Hepatocyte (in vitro differentiated cells): Measurements from ENCODE around the gene RERGL. TPM values are rescaled to one million over a fixed set of nuclear protein-coding genes. Genes with fewer than 3 reads are reported as not detected.
"Not testable (repeated sequence)": the region's sequence is repeated elsewhere in the genome, so short reads cannot be mapped to it uniquely, and the experiment has no call there.

Source experiments
- DNase-seq: peaks from one replicate; pipeline ENCODE4 v3.0.0-alpha.2; 2016; ENCODE audit warnings: low spot score
- H2AFZ ChIP-seq: fragments of 200-600 bp; sonication (generic); 2 replicates; pipeline ENCODE4 v1.6.0; 2016; ENCODE audit warnings: antibody characterized with exemption, mild to moderate bottlenecking
- H3K27ac ChIP-seq: fragments of 200-600 bp; sonication (generic); 2 replicates; pipeline ENCODE4 v1.5.1; 2016; ENCODE audit warnings: mild to moderate bottlenecking
- H3K27me3 ChIP-seq: fragments of 200-600 bp; sonication (generic); 2 replicates; pipeline ENCODE4 v1.6.1; 2016
- H3K36me3 ChIP-seq: fragments of 200-600 bp; sonication (generic); replicated peaks from 2 replicates; pipeline ENCODE4 v1.5.1; 2016; ENCODE audit warnings: low read depth; ENCODE audit not compliant: insufficient read depth
- H3K4me1 ChIP-seq: fragments of 200-600 bp; sonication (generic); 2 replicates; pipeline ENCODE4 v1.5.1; 2016; ENCODE audit warnings: mild to moderate bottlenecking, moderate library complexity; ENCODE audit not compliant: insufficient read depth
- H3K4me2 ChIP-seq: fragments of 200-600 bp; sonication (generic); 2 replicates; pipeline ENCODE4 v1.6.0; 2016
- H3K4me3 ChIP-seq: fragments of 200-600 bp; sonication (generic); 2 replicates; pipeline ENCODE4 v1.5.1; 2016; ENCODE audit warnings: mild to moderate bottlenecking
- H3K79me2 ChIP-seq: fragments of 200-600 bp; sonication (generic); 2 replicates; pipeline ENCODE4 v1.6.0; 2017; ENCODE audit warnings: mild to moderate bottlenecking
- H3K9me2 ChIP-seq: fragments of 200-600 bp; sonication (generic); replicated peaks from 2 replicates; pipeline ENCODE4 v1.6.0; 2017; ENCODE audit warnings: mild to moderate bottlenecking; ENCODE audit not compliant: insufficient read depth
- H3K9me3 ChIP-seq: fragments of 200-600 bp; sonication (generic); 2 replicates; pipeline ENCODE4 v1.5.1; 2016; ENCODE audit warnings: low read depth, mild to moderate bottlenecking
- H4K20me1 ChIP-seq: fragments of 200-600 bp; sonication (generic); 2 replicates; pipeline ENCODE4 v1.6.0; 2016; ENCODE audit warnings: mild to moderate bottlenecking; ENCODE audit not compliant: insufficient read depth, poor library complexity, severe bottlenecking
- CTCF ChIP-seq: fragments of 200-600 bp; sonication (generic); IDR thresholded peaks from 2 replicates; pipeline ENCODE4 v1.5.1; 2016; ENCODE audit warnings: antibody characterized with exemption, mild to moderate bottlenecking; ENCODE audit not compliant: poor library complexity
- EZH2 ChIP-seq: fragments of 200-600 bp; sonication (generic); IDR thresholded peaks from 2 replicates; pipeline ENCODE4 v1.6.1; 2016; ENCODE audit warnings: antibody characterized with exemption, mild to moderate bottlenecking, borderline replicate concordance
- EZH2phosphoT487 ChIP-seq: fragments of 200-600 bp; sonication (generic); IDR thresholded peaks from one replicate; pipeline ENCODE4 v1.6.1; 2018; ENCODE audit warnings: antibody characterized with exemption, mild to moderate bottlenecking, low read depth, moderate library complexity; ENCODE audit not compliant: unreplicated experiment, severe bottlenecking
- WGBS: methylation state at CpG from one replicate; pipeline ENCODE4 v1.1.6; 2016; ENCODE audit warnings: low lambda C conversion rate; ENCODE audit errors: missing lambda C conversion rate; 5-methylcytosine and 5-hydroxymethylcytosine counted together
- polyA plus RNA-seq: library from polyadenylated mRNA; unstranded; fragments of >200 nt; fragmentation: Nextera tagmentation; extraction: Ambion mirVana; gene quantifications from 2 replicates; pipeline ENCODE4 v1.2.1, GENCODE V29; 2016
- total RNA-seq: library from RNA; depleted of rRNA; stranded (reverse); fragments of >200 nt; gene quantifications from 2 replicates; pipeline ENCODE4 v1.2.3, GENCODE V29; 2014

Gene RERGL
- total and polyA plus RNA-seq, 2 experiments from 2014 or later = 0.70 TPM; not detected in 1

GRCh38 chr12:18071336-18071735 lies 18.7 kb downstream of the RERGL start:
- WGBS = 73% methylated on average over 4 of the region's 4 CpGs
- Histone ChIP-seq H3K36me3 (no peaks in the 10 kb centered on the region), H3K4me2 (no peak overlapping the region), H2AFZ (no peak overlapping the region), H3K9me2 (no peaks in the 10 kb centered on the region), H3K4me1 (no peaks in the 10 kb centered on the region), H3K27me3 (no peaks in the 10 kb centered on the region), H3K27ac (no peak overlapping the region), H3K9me3 (no peaks in the 10 kb centered on the region), H3K79me2 (no peaks in the 10 kb centered on the region), H3K4me3 (no peak overlapping the region), H4K20me1 (no peaks in the 10 kb centered on the region)
- no peak for DNase-seq
- TF ChIP-seq EZH2phosphoT487 (no peak), EZH2 (no peak), CTCF (no peak)

- no peak for DNase-seq
- Histone ChIP-seq H3K9me2 (no peaks in the 10 kb centered on the region), H3K36me3 (no peaks in the 10 kb centered on the region), H3K27ac (no peak overlapping the region), H3K27me3 (no peaks in the 10 kb centered on the region), H3K4me2 (no peak overlapping the region), H3K4me1 (no peaks in the 10 kb centered on the region), H3K79me2 (no peaks in the 10 kb centered on the region), H4K20me1 (no peaks in the 10 kb centered on the region), H3K4me3 (no peak overlapping the region), H2AFZ (no peak overlapping the region), H3K9me3 (no peaks in the 10 kb centered on the region)
- 68% methylated on average over 3 of the region's 3 CpGs for WGBS
- no peak for TF ChIP-seq EZH2phosphoT487
Measured at GRCh38 chr12:18068355-18068754, 21.6 kb downstream of the RERGL start.

GRCh38 chr12:18066666-18067065 lies 23.3 kb downstream of the RERGL start:
- H3K4me2 ChIP-seq = no peak overlapping the region
- H2AFZ ChIP-seq = no peak overlapping the region
- H3K27me3 ChIP-seq = no peaks in the 10 kb centered on the region
- no peak for DNase-seq
- no peaks in the 10 kb centered on the region for H3K36me3 ChIP-seq
- no peak overlapping the region for H3K27ac ChIP-seq
- H3K9me3 ChIP-seq = no peaks in the 10 kb centered on the region
- 49% methylated on average over 4 of the region's 4 CpGs for WGBS
- no peaks in the 10 kb centered on the region for H3K4me1 ChIP-seq
- H3K79me2 ChIP-seq = no peaks in the 10 kb centered on the region
- H3K4me3 ChIP-seq = no peak overlapping the region
- TF ChIP-seq EZH2phosphoT487 = no peak
- no peak for TF ChIP-seq EZH2
- no peak for TF ChIP-seq CTCF
- H4K20me1 ChIP-seq = no peaks in the 10 kb centered on the region
- H3K9me2 ChIP-seq = no peaks in the 10 kb centered on the region

GRCh38 chr12:18062867-18063266 lies 27.1 kb downstream of the RERGL start:
- H3K27ac ChIP-seq, H2AFZ ChIP-seq, H3K36me3 ChIP-seq, H3K4me1 ChIP-seq, DNase-seq, H3K79me2 ChIP-seq, H3K4me2 ChIP-seq, H3K27me3 ChIP-seq, H4K20me1 ChIP-seq, H3K4me3 ChIP-seq, H3K9me2 ChIP-seq, H3K9me3 ChIP-seq: not testable (repeated sequence)
- WGBS = 63% methylated on average over 4 of the region's 4 CpGs
